Peyer's patch (tissue), 4 donors: ENCODE results near the gene PWWP2B. TPM values are rescaled to one million over a fixed set of nuclear protein-coding genes. Genes with fewer than 3 reads are reported as not detected.

Source experiments
- DNase-seq, 3 donors: peaks; one replicate each; pipeline ENCODE4 v3.0.0-alpha.2; 2017 to 2019
- H3K27ac ChIP-seq, 4 donors: fragments of 200-600 bp; sonication (generic); one replicate each; pipeline ENCODE4 v1.5.1; 2016 to 2019
- H3K27me3 ChIP-seq, 2 donors: fragments of 200-600 bp; sonication (generic); one replicate each; pipeline ENCODE4 v1.5.1; 2019
- H3K36me3 ChIP-seq, 3 donors: fragments of 200-600 bp; sonication (generic); one replicate each; pipeline ENCODE4 v1.5.1; 2016 to 2019
- H3K4me1 ChIP-seq, 4 donors: fragments of 200-600 bp; sonication (generic); one replicate each; pipeline ENCODE4 v1.5.1; 2016 to 2019
- H3K4me3 ChIP-seq, 4 donors: fragments of 200-600 bp; sonication (generic); 1 replicate in 3 of 4; 2 replicates in 1 of 4; pipeline ENCODE4 v1.5.1; 2016 to 2019; ENCODE audit warnings: mild to moderate bottlenecking in 1 of 4
- H3K9me3 ChIP-seq, 4 donors: fragments of 200-600 bp; sonication (generic); one replicate each; pipeline ENCODE4 v1.5.1; 2016 to 2019; ENCODE audit warnings: mild to moderate bottlenecking in 1 of 4
- CTCF ChIP-seq, 6 experiments: fragments of 450-650 bp in 4 of 6; fragments of 200-600 bp in 2 of 6; sonication (generic) in 1 of 6; IDR thresholded peaks; one replicate each; pipeline ENCODE4 v1.5.1; 2017 to 2019; ENCODE audit warnings: antibody characterized with exemption in 6 of 6, mild to moderate bottlenecking in 3 of 6, moderate library complexity in 1 of 6
- POLR2A ChIP-seq, 2 donors: fragments of 450-650 bp; IDR thresholded peaks; one replicate each; pipeline ENCODE4 v1.5.1; 2017; ENCODE audit warnings: antibody characterized with exemption in 2 of 2, mild to moderate bottlenecking in 2 of 2, moderate library complexity in 2 of 2
- total RNA-seq, 4 donors: library from RNA; depleted of rRNA; stranded (reverse); fragments of >200 nt; gene quantifications; one replicate each; pipeline ENCODE4 v1.1.0, GENCODE V29; 2016

The PWWP2B gene
- total RNA-seq, 4 donors from 2014 or later, result 11.4 to 19.2 (median 15.1) TPM

- no peaks in the 10 kb centered on the region for H3K9me3 ChIP-seq
- H3K27me3 ChIP-seq, result no peaks in the 10 kb centered on the region
- TF ChIP-seq POLR2A (IDR thresholded peaks at IDR 0.05), result no peak
- no peak for TF ChIP-seq CTCF (IDR thresholded peaks at IDR 0.05)
- H3K4me3 ChIP-seq, result no peak overlapping the region
- no peak overlapping the region for H3K27ac ChIP-seq
- peaks cover 0 to under 1% (median 0%) of the 10 kb centered on the region in 4 donors for H3K4me1 ChIP-seq
- no peaks in the 10 kb centered on the region for H3K36me3 ChIP-seq
- DNase-seq, result peak in 2 of 3 donors; percentile 11 to 33
These were observed 14.6 kb upstream of the PWWP2B start for GRCh38 chr10:132382231-132382922.

- DNase-seq, result peak in 2 of 3 donors; percentile 4 to 43
- H3K36me3 ChIP-seq, result no peaks in the 10 kb centered on the region
- H3K4me3 ChIP-seq, result no peak overlapping the region
- H3K9me3 ChIP-seq, result no peaks in the 10 kb centered on the region
- no peak overlapping the region for H3K27ac ChIP-seq
- H3K4me1 ChIP-seq, result peaks cover 0 to 5% (median 5%) of the 10 kb centered on the region in 4 donors
- no peaks in the 10 kb centered on the region for H3K27me3 ChIP-seq
- TF ChIP-seq CTCF (IDR thresholded peaks at IDR 0.05) (no peak), POLR2A (IDR thresholded peaks at IDR 0.05) (no peak)
These were observed 13.9 kb upstream of the PWWP2B start for GRCh38 chr10:132383101-132383500.

- Histone ChIP-seq H3K9me3 (no peaks in the 10 kb centered on the region), H3K27ac (no peak overlapping the region), H3K4me3 (no peak overlapping the region), H3K27me3 (no peaks in the 10 kb centered on the region), H3K4me1 (peaks cover 0 to 5% (median 5%) of the 10 kb centered on the region in 4 donors), H3K36me3 (no peaks in the 10 kb centered on the region)
- TF ChIP-seq POLR2A (IDR thresholded peaks at IDR 0.05), result no peak
- DNase-seq, result peak in 2 of 3 donors; percentile 34 to 43
These were observed 13.2 kb upstream of the PWWP2B start for GRCh38 chr10:132383751-132384196.

GRCh38 chr10:132384618-132385388 is 12.2 kb upstream of the PWWP2B start:
- Histone ChIP-seq H3K27ac (no peak overlapping the region), H3K4me3 (no peak overlapping the region), H3K9me3 (no peaks in the 10 kb centered on the region), H3K27me3 (no peaks in the 10 kb centered on the region), H3K4me1 (peaks cover 0 to 14% (median 10%) of the 10 kb centered on the region in 4 donors), H3K36me3 (no peaks in the 10 kb centered on the region)
- TF ChIP-seq CTCF (IDR thresholded peaks at IDR 0.05), result no peak
- no peak for TF ChIP-seq POLR2A (IDR thresholded peaks at IDR 0.05)
- peak in 2 of 3 donors; percentile 44 for DNase-seq

GRCh38 chr10:132385389-132385667 is 11.7 kb upstream of the PWWP2B start:
- DNase-seq, result no peak
- no peak for TF ChIP-seq POLR2A (IDR thresholded peaks at IDR 0.05)
- TF ChIP-seq CTCF (IDR thresholded peaks at IDR 0.05), result no peak
- Histone ChIP-seq H3K27ac (no peak overlapping the region), H3K9me3 (no peaks in the 10 kb centered on the region), H3K4me1 (peaks cover 0 to 14% (median 10%) of the 10 kb centered on the region in 4 donors), H3K4me3 (no peak overlapping the region), H3K27me3 (no peaks in the 10 kb centered on the region), H3K36me3 (no peaks in the 10 kb centered on the region)
